Measurements from ENCODE around the gene HDGFL2.

The HDGFL2 gene

GRCh38 chr19:4444765-4445741, 27.0 kb upstream of the HDGFL2 start:
- DNase-seq (ENCODE audit: low read depth): no peak
- no peak overlapping the region for H3K4me3 ChIP-seq (replicated peaks; ENCODE audit: low read depth, low read length)
- TF ChIP-seq, protein P1, sequence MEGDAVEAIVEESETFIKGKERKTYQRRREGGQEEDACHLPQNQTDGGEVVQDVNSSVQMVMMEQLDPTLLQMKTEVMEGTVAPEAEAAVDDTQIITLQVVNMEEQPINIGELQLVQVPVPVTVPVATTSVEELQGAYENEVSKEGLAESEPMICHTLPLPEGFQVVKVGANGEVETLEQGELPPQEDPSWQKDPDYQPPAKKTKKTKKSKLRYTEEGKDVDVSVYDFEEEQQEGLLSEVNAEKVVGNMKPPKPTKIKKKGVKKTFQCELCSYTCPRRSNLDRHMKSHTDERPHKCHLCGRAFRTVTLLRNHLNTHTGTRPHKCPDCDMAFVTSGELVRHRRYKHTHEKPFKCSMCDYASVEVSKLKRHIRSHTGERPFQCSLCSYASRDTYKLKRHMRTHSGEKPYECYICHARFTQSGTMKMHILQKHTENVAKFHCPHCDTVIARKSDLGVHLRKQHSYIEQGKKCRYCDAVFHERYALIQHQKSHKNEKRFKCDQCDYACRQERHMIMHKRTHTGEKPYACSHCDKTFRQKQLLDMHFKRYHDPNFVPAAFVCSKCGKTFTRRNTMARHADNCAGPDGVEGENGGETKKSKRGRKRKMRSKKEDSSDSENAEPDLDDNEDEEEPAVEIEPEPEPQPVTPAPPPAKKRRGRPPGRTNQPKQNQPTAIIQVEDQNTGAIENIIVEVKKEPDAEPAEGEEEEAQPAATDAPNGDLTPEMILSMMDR (IDR thresholded peaks at IDR 0.05; ENCODE audit: low read length, missing control alignments): no peak

- H3K4me3 ChIP-seq (replicated peaks; ENCODE audit: low read depth, low read length): no peak overlapping the region
- TF ChIP-seq, protein P1 (IDR thresholded peaks at IDR 0.05; ENCODE audit: low read length, missing control alignments): no peak
These were observed 26.0 kb upstream of the HDGFL2 start for GRCh38 chr19:4445963-4446703.

GRCh38 chr19:4446704-4447200, 25.3 kb upstream of the HDGFL2 start:
- H3K4me3 ChIP-seq (replicated peaks; ENCODE audit: low read depth, low read length): no peak overlapping the region
- TF ChIP-seq, protein P1 (IDR thresholded peaks at IDR 0.05; ENCODE audit: low read length, missing control alignments): no peak
- no peak for DNase-seq (ENCODE audit: low read depth)

More at GRCh38 chr19:4445963-4446703, 26.0 kb upstream of the HDGFL2 start:
- DNase-seq (ENCODE audit: low read depth): no peak

- no peak overlapping the region for H3K4me3 ChIP-seq (replicated peaks; ENCODE audit: low read depth, low read length)
- TF ChIP-seq, protein P1 (IDR thresholded peaks at IDR 0.05; ENCODE audit: low read length, missing control alignments): no peak
- DNase-seq (ENCODE audit: low read depth): no peak
These were observed 24.6 kb upstream of the HDGFL2 start for GRCh38 chr19:4447327-4448146.

GRCh38 chr19:4448147-4448985, 23.7 kb upstream of the HDGFL2 start:
- TF ChIP-seq, protein P1 (IDR thresholded peaks at IDR 0.05; ENCODE audit: low read length, missing control alignments): no peak
- H3K4me3 ChIP-seq (replicated peaks; ENCODE audit: low read depth, low read length): no peak overlapping the region
- DNase-seq (ENCODE audit: low read depth): no peak

Data from fibroblast of pulmonary artery (primary cell).